Measurements from ENCODE around the gene PDZD4.

DNA sequence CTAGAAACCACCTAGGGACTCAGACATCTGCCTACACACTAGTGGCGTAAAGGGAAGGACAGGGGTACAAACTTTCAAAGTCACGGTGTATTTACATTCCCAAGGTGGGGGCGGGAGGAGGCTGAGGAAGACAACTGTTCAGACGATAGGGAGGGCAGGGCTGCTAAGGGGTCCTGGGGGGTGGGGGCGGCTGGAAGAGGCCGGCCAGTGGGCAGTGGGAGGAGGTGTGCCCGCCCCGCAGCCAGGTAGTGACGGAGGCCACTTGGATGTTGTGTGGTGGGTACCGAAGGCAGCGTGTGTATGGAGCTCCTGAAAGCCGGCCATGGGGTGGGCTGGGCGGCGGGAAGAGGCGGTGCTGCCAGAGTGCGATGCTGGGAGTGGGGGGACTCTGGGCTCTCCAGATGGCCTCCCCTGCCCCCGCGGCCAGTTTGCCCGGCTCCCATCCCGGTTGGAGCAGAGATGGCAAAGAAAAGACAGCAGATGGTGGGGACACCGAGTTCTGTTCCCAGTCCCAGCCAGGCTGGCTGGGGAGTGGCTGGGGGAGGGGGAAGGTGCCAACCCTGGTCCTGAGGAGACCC is 31.5 kb upstream of the PDZD4 start:
- TF ChIP-seq, protein P1, sequence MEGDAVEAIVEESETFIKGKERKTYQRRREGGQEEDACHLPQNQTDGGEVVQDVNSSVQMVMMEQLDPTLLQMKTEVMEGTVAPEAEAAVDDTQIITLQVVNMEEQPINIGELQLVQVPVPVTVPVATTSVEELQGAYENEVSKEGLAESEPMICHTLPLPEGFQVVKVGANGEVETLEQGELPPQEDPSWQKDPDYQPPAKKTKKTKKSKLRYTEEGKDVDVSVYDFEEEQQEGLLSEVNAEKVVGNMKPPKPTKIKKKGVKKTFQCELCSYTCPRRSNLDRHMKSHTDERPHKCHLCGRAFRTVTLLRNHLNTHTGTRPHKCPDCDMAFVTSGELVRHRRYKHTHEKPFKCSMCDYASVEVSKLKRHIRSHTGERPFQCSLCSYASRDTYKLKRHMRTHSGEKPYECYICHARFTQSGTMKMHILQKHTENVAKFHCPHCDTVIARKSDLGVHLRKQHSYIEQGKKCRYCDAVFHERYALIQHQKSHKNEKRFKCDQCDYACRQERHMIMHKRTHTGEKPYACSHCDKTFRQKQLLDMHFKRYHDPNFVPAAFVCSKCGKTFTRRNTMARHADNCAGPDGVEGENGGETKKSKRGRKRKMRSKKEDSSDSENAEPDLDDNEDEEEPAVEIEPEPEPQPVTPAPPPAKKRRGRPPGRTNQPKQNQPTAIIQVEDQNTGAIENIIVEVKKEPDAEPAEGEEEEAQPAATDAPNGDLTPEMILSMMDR (IDR thresholded peaks at IDR 0.05; ENCODE audit: insufficient read depth, low read depth, low read length), result no peak
- no peak for TF ChIP-seq EZH2 (IDR thresholded peaks at IDR 0.05; ENCODE audit: insufficient read depth, low read length)
